Uterus (tissue), 4 donors: Measurements from ENCODE around the gene VPS72. TPM values are rescaled to one million over a fixed set of nuclear protein-coding genes. Genes with fewer than 3 reads are reported as not detected.
"Not testable (repeated sequence)": the region's sequence is repeated elsewhere in the genome, so short reads cannot be mapped to it uniquely, and the experiment has no call there.

Source experiments
- DNase-seq, 2 donors: peaks; one replicate each; pipeline ENCODE4 v3.0.0-alpha.2; 2019 to 2020
- H3K27ac ChIP-seq, 2 donors: fragments of 200-600 bp; sonication (generic); 1 replicate in 1 of 2; 2 replicates in 1 of 2; pipeline ENCODE4 v1.5.1; 2016 to 2018
- H3K27me3 ChIP-seq, 2 donors: fragments of 200-600 bp; sonication (generic); one replicate each; pipeline ENCODE4 v1.5.1; 2018 to 2019; ENCODE audit warnings: control low read depth in 1 of 2
- H3K36me3 ChIP-seq, 2 donors: fragments of 200-600 bp; sonication (generic); one replicate each; pipeline ENCODE4 v1.5.1; 2019; ENCODE audit warnings: control low read depth in 1 of 2
- H3K4me1 ChIP-seq, 2 donors: fragments of 200-600 bp; sonication (generic); one replicate each; pipeline ENCODE4 v1.5.1; 2018 to 2019; ENCODE audit warnings: control low read depth in 1 of 2
- H3K4me3 ChIP-seq, 2 donors: fragments of 200-600 bp; sonication (generic); 1 replicate in 1 of 2; 2 replicates in 1 of 2; pipeline ENCODE4 v1.5.1; 2018 to 2019; ENCODE audit warnings: mild to moderate bottlenecking in 1 of 2
- H3K9me3 ChIP-seq, 2 donors: fragments of 200-600 bp; sonication (generic); one replicate each; pipeline ENCODE4 v1.5.1; 2019; ENCODE audit warnings: control low read depth in 1 of 2
- POLR2A ChIP-seq, 2 donors: fragments of 450-650 bp; IDR thresholded peaks; one replicate each; pipeline ENCODE4 v1.6.1; 2016; ENCODE audit warnings: antibody characterized with exemption in 2 of 2, mild to moderate bottlenecking in 1 of 2, moderate library complexity in 1 of 2
- intact Hi-C: fragments of 100-400 bp; cut with DNase I; formaldehyde crosslinking; loops from one replicate; pipeline ENCODE4 v1.15.1; 2023; ENCODE audit warnings: low total_unique reads
- total RNA-seq, 4 donors: library from RNA; depleted of rRNA in 3 of 4; stranded (reverse); fragments of >200 nt in 3 of 4; gene quantifications; one replicate each; pipeline versions ENCODE4 v1.1.0 to v1.2.4, GENCODE V29; 2014 to 2023
- TF ChIP-seq, protein P1 (sequence below), 4 experiments: fragments of 200-600 bp in 2 of 4; fragments of 450-650 bp in 2 of 4; sonication (generic) in 2 of 4; IDR thresholded peaks; one replicate each; pipeline ENCODE4 v1.5.1; 2016 to 2019; ENCODE audit warnings: antibody characterized with exemption in 4 of 4, mild to moderate bottlenecking in 2 of 4, moderate library complexity in 1 of 4
- donor health status: DM: yes; HTN: yes; CAD: no.

VPS72 gene
- total RNA-seq, 4 donors from 2014 or later = 22.3 to 53.5 (median 32.7) TPM

DNA sequence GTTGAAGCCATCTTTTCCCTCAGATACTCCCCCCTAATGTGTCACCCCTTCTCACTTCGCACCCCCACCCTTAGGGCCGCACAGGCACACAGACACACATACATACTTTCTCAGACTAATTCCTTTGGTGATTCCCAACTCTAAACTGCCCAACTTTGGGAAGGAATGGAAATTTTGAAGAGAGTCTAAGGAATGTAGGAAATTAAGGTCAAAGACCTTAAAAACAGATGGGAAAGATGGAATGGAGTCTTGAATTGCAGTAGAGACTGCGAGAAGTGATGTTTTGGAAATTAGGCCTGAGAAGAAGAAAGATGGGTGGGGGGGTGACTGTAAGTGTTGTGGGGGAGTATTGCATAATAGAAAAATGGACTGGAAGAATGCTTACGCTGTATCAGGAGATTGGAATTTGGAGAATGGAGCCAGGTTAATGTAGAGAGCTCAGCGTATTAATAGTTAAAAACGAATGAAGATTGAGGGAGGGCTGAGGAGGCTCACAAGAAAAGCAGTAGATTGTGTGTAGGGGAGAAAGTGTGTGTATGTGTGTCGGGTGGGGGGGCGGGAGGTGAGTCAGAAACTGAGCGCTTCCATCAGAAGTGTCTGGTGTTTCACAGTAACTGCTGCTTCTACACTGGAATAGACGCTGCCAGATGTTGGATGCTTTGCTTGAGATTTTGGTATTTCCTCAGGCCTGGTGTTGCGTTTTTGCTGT is 10.0 kb upstream of the VPS72 start:
- Histone ChIP-seq H3K9me3 (no peaks in the 10 kb centered on the region), H3K36me3 (no peaks in the 10 kb centered on the region), H3K4me3 (peak overlapping the region; percentile 69 to 75), H3K4me1 (peaks cover 0 to 9% of the 10 kb centered on the region in 2 donors), H3K27me3 (no peaks in the 10 kb centered on the region), H3K27ac (peak overlapping the region; percentile 88 to 92)
- TF ChIP-seq, protein P1, sequence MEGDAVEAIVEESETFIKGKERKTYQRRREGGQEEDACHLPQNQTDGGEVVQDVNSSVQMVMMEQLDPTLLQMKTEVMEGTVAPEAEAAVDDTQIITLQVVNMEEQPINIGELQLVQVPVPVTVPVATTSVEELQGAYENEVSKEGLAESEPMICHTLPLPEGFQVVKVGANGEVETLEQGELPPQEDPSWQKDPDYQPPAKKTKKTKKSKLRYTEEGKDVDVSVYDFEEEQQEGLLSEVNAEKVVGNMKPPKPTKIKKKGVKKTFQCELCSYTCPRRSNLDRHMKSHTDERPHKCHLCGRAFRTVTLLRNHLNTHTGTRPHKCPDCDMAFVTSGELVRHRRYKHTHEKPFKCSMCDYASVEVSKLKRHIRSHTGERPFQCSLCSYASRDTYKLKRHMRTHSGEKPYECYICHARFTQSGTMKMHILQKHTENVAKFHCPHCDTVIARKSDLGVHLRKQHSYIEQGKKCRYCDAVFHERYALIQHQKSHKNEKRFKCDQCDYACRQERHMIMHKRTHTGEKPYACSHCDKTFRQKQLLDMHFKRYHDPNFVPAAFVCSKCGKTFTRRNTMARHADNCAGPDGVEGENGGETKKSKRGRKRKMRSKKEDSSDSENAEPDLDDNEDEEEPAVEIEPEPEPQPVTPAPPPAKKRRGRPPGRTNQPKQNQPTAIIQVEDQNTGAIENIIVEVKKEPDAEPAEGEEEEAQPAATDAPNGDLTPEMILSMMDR (IDR thresholded peaks at IDR 0.05) = no peak
- no peak for TF ChIP-seq POLR2A (IDR thresholded peaks at IDR 0.05)
- intact Hi-C loops = loop anchor here (10.0 kb wide), 1 partner anchor 55 kb away; the partner anchor contains the start of gene PSMD4
- peak in 1 of 2 donors; percentile 57 for DNase-seq

DNA sequence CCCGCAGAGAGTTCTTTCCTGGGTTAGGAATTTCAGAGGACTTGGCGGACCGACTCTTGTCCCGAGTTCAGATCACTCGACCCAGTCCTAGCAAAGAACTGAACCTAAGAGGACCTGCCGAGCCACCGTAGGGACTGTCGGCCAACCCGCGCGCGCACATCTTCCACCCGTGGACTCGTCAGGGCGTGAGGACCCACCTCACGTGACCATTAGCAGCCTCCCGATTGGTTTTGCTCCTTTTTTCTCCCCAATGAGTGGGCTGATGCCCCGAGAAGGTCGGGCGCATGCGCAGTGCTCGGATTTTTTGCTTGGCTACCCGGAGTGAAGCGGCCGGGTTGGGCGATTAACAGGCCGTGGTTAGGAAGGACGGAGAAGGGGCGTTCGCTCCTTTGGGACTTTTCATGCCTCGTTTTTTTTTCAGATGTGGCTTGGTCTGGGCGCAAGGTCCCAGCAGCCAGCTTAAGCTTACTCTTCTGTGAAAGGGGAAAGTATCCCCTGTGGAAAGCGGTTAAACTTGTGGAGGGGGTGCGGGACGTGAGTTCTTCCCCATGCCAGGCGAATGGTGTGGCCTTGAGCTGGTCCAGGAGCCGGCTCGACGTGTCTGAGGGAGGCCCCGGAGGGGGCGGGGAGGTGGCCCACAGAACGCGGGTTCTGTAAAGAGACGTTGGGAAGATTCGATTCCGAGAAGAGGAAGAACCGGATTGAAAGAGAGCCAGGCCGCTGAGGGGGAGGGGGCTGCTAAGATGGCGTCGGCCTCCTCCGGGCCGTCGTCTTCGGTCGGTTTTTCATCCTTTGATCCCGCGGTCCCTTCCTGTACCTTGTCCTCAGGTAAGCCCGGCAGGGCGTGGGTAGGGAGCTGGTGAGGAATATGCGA is 8.5 kb upstream of the VPS72 start, which contains the start of gene PIP5K1A:
PIP5K1A (plus strand) TSS at position 299 of the 874 bp plus-strand sequence; CDS start at position 744, 445 bp downstream.
- peak within 1 kb of the TSS; percentile 69 to 75 for H3K4me3 ChIP-seq
- H3K4me1 ChIP-seq = peaks cover 0 to 9% of the 10 kb centered on the region in 2 donors
- intact Hi-C loops = loop anchor here (10.0 kb wide), 1 partner anchor 56 kb away; the partner anchor contains the start of gene PSMD4
- peak within 1 kb of the TSS; percentile 88 to 92 for H3K27ac ChIP-seq
- H3K27me3 ChIP-seq = no peaks in the 10 kb centered on the region
- peak; percentile 74 to 77 for TF ChIP-seq POLR2A (IDR thresholded peaks at IDR 0.05)
- TF ChIP-seq, protein P1 (IDR thresholded peaks at IDR 0.05) = peak in 1 of 4 experiments; percentile 18
- H3K36me3 ChIP-seq = no peaks in the 10 kb centered on the region
- H3K9me3 ChIP-seq = no peaks in the 10 kb centered on the region
- DNase-seq = peak; percentile 97 to 99

DNA sequence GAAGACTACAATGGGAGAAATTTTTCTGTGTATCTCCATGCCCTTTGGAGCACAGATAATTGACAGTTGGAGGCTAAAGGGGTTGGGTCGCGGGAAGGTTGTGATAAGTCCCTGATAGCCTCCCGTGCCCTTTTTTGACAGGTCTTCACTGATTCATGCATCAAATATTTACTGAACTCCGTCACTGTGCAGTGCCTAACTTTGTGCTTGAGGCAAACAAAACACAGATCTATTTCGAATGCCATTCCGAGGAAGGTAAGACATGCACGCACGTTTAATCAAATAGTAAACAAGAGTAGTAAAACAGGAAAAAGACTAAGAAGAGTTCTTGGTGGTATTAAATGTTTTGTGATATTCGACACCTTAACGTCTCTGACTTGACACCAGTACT is 7.9 kb upstream of the VPS72 start:
- TF ChIP-seq, protein P1 (IDR thresholded peaks at IDR 0.05) = no peak
- TF ChIP-seq POLR2A (IDR thresholded peaks at IDR 0.05) = no peak
- Histone ChIP-seq H3K36me3 (no peaks in the 10 kb centered on the region), H3K9me3 (no peaks in the 10 kb centered on the region), H3K4me1 (peaks cover 0 to 9% of the 10 kb centered on the region in 2 donors), H3K27ac (peak overlapping the region; percentile 88 to 92), H3K4me3 (peak overlapping the region; percentile 69 to 75), H3K27me3 (no peaks in the 10 kb centered on the region)
- no peak for DNase-seq
- intact Hi-C loops = loop anchor here (10.0 kb wide), 1 partner anchor 57 kb away; the partner anchor contains the start of gene PSMD4

DNA sequence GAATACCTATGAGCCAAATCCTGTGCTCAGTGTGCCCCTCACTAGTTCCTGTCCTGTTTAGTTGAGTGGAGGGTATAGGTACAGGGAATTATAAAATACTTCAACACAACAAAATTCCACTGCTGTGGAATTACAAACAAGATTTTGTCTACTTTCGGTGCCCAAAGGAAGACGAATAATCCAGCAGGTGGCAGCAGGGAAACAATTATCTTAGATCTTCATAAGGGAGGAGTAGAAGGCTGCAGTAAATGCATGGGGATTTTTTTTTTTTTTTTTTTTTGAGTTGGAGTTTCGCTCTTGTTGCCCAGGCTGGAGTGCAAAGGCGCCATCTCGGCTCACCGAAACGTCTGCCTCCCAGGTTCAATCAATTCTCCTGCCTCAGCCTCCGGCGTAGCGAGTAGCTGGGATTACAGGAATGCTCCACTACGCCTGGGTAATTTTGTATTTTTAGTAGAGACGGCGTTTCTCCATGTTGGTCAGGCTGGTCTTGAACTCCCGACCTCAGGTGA is 6.3 kb upstream of the VPS72 start:
- Histone ChIP-seq H3K27me3 (no peaks in the 10 kb centered on the region), H3K9me3 (no peaks in the 10 kb centered on the region), H3K4me3 (peak overlapping the region in 1 of 2 donors; percentile 5), H3K36me3 (no peaks in the 10 kb centered on the region), H3K27ac (peak overlapping the region; percentile 56 to 65), H3K4me1 (peaks cover 0 to 5% of the 10 kb centered on the region in 2 donors)
- TF ChIP-seq, protein P1 (IDR thresholded peaks at IDR 0.05) = peak; percentile 54 to 73 (median 64)
- no peak for TF ChIP-seq POLR2A (IDR thresholded peaks at IDR 0.05)
- intact Hi-C loops = loop anchor here (10.0 kb wide), 1 partner anchor 58 kb away; the partner anchor contains the start of gene PSMD4
- DNase-seq = peak; percentile 52 to 82

DNA sequence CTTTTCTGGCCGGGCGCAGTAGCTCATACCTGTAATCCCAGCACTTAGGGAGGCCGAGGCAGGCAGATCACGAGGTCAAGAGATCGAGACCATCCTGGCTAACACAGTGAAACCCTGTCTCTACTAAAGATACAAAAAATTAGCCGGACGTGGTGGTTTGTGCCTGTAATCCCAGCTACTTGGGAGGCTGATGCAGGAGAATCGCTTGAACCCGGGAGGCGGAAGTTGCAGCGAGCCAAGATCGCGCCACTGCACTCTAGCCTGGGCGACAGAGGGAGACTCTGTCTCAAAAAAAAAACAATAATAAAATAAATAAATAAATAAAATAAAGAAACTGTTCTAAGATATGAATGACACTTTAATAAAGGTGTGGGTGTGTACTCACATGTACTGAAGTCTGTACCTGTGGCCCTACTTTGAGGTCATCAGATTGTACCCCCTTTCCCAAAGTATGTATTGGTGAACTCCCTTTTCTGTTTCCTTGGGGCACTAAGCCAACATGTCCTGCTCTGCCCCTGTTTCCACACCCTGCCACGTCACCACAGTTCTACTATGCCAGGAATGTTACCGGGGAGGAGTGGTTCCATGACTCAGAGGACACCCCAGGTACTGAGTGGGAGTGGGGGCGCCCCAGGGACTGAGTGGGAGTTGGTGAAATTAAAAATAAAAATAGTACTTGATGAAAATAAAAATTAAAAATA is 5.0 kb upstream of the VPS72 start:
- intact Hi-C loops = loop anchor here (5.0 to 10.0 kb wide), 2 partner anchors 60 to 147 kb away; partner anchors contain the start of gene PSMD4
- not testable (repeated sequence) for H3K27ac ChIP-seq

More for the DNA sequence above, 5.0 kb upstream of the VPS72 start:
- not testable (repeated sequence) for H3K36me3 ChIP-seq, H3K27me3 ChIP-seq, H3K9me3 ChIP-seq, H3K4me1 ChIP-seq, H3K4me3 ChIP-seq
- peak; percentile 43 to 60 for DNase-seq
